ENCODE data around the gene GGT6.

Gene GGT6

DNA sequence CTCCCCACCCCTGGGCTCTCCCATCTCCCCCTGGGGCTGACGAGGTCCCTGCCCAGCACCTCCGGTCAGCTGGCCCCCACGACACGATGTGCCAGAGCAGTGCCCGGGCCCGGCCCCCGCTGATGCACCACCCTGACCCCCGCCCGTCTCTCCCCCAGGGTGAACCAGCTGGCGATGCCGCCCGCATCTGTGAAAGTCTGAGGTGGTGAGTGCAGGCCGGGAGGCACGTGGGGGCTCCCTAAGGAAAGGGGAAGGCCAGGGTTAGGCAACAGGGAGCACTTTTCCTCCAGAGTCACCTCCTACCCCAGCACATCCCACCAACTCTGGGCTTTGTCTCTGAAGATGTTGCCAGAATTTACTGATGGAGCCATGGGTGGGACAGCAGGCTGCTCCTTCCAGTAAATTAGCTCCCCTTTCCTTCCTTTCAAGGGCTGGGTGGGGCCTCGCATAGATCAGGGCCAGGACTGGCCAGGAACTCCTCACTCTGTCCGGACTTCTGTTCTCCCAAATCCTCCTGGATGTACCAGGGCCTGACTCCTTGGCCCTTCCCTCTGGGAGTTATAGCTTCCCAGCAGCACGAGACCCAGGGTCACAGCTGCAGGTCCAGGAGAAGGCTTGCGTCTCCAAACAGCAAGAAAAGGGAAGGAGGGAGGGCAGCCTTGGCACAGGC lies 23.5 kb downstream of the GGT6 start:
- DNase-seq: peak; percentile 55

DNA sequence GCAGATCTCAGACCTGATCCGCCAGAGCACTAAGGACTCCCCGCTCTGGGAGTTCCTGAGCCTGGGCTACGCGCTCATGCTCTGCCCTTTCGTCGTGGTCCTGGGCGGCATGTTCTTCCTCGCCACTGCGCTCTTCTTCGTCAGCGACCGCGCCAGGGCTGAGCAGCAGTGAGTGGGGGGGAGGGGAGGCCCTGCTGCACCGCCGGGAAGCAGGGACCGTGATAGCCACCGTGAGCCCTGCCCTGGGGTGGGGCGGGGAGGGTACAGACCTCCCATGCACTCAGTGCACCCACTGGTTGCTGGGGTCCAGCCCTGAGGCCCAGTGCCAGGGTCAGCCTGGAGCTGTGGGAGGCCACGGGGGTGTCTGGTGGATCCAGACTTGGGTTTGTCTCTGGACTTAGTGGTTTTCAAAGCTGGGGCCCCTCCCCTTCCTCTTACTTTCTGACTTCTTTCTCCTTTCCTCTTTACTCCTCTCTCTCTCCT lies 24.1 kb downstream of the GGT6 start:
- no peak for DNase-seq

DNA sequence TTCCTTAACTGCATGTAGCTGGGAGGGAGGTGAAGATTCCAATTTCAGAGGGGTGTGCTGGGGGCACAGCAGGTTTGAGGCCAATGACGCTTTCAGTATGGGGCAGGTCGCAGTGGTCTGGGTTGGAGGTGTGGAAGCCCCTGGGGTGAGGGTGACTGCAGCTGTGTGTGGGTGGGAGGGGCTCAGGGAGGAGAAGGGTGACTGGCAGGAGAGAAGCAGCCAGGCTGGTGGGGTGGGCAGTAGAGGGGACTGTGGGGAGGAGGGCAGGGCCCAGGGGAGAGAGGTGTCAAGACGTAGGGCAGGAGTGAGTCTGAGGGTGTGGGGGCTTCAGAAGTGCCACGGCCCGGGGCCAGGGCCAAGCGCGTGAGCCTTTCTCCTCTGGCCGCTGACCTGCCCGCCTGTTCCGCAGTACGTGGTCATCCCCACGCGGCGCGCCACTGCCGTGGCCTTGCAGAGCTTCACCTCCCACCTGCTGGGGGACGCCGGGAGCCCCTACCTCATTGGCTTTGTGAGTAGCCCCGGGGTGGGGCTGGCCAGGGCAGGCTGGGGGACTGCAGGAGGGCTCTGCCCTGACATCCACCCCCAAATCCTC lies 24.6 kb downstream of the GGT6 start:
- DNase-seq: no peak

DNA sequence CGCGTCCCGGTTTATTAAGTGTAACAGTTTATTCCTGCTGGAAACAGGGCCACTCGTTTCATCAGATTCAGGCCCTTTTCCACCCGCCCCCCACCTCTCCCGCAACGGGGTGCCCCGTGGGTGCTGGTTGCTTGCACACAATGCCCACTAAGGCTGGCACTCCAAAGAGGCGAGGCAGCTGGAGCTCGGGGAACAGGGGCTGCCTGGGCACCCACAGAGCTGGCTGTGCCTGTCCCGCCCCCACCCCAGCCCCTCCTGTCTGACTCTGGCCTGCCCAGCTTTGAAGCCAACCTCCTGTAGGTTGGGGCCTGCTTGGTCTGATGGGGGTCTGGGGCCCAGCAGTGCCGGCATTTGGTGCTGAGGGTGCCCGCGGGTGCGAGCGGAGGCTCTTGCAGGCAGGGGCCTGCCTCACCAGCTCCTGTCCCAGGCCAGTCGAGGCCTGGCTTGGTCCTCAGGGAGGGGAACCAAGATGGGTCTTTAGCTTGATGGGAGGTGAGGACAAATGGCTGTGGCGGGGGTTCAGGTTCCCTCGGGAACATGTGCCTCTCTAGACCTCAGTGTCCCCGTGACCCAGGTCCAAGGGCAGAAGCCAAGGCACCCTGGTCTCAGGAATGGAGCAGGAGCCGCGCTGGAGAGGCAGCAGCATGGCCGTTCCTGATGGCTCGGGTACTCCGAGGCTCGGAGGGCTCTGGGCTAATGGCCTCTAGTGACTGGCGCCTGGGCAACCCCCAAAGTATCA lies 25.3 kb downstream of the GGT6 start:
- DNase-seq: no peak

DNA sequence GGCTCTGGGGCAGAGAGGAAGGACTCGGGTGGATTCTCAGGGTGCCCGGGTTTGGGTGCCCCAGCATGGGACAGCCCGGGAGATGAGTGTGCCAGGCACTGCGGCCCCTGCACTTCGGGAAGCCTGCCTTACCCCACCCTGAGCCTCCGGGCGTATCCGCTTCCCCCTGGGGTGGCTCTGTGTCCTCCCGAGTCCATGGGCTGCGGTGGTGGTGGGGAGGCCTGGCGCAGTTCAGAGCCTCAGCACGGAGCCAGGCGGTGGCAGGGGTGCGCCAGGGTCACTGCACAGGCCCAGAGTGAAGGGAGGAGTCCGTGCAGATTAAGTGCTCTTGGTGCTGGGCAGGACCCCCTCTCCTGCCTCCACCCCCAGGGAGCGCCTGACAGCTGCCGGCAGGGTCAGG lies 25.9 kb downstream of the GGT6 start:
- no peak for DNase-seq

DNA sequence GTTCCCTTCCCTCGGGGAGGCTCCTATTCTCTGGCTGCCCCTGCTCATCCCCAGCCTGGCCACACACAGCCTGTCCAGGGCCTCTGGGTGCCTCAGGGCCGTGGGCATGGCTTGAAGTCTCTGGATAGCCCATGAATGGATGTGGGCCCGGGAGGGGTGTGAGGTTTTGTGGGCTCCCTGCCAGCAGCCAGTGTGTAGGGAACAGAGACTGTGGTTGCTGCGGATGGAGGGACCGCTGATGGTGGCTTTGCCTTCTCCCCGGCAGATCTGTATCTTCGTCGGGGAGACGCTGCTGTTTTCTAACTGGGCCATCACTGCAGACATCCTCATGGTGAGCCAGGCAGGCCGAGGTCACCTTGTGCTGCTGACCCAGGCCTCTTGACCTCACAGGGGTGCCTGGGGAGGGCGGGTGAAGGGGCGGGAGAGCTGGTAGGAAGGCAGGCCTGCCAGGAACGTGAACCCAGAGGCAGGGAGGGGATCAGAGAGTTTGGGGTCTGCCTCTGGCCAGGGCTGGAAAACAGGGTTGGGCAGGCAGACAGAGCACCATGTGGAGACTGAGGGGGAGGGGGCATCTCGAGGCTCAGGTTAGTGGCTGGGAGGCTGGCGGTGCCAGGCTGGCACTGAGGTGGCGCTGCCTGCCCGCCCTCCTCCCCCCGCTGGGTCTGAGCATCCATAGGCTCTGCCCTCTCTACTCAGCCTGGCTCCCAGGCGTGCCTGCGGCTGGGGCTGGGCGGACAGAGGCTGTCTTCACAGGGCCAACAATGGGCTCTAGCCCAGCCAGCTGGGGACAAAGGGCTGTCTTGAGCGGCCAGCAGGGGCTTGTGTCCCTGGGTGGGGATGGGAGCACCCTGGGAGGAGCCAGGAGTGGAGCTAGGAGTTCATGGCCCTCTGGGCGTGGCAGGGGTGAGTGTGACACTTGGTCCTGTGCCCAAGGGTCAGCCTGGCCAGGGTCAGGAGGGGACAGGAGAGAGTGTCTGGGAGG lies 26.6 kb downstream of the GGT6 start:
- no peak for DNase-seq

DNA sequence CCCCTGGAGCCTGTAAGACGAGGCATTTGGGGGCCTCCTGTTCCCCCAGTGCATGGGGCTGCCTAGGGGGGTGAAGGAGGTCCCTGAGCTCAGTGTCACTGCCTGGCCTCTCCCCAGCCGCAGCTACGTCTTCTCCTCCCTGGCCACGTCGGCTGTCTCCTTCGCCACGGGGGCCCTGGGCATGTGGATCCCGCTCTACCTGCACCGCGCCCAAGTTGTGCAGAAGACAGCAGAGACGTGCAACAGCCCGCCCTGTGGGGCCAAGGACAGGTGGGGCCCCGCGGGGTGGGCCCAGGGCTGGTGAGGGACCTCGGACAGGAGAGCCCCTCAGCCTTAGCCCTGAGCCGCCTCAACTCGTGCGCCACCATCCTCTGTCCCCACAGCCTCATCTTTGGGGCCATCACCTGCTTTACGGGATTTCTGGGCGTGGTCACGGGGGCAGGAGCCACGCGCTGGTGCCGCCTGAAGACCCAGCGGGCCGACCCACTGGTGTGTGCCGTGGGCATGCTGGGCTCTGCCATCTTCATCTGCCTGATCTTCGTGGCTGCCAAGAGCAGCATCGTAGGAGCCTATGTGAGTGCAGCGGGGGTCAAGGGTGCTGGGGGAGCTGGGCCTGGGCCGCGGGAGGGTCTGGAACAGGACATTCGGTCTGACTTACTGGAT lies 27.4 kb downstream of the GGT6 start:
- DNase-seq: no peak

DNA sequence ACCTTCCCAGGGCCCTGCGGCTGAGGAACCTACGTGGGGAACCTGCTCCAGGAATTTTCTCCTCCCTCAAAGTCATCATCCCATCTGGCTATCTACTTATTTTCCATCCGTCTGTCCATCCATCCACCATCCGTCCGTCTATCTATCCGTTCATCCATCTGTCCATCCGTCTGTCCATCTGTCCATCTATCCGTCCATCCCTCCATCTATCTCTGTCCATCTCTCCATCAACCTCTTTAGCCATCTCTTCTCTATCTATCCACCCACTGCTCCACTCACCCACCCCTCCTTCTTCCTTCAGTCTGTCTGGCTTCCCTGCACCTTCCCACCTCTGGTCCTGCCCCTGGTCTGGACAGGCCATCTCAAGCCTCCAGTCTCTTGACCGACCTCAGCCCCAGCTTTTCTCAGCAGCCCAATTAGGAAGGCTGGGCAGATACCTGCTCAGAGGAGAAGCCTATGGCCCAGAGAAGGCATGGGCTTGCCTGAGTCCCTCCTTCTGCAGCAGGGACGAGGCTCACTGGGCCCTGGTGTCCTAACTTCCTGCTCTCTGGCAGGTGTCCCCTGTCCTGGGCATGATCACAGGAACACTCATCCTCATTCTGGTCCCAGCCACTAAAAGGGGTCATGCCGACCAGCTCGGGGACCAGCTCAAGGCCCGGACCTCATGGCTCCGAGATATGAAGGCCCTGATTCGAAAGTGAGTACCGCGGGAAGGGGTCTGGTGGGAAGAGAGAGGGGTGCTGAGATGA lies 28.2 kb downstream of the GGT6 start:
- no peak for DNase-seq

DNA sequence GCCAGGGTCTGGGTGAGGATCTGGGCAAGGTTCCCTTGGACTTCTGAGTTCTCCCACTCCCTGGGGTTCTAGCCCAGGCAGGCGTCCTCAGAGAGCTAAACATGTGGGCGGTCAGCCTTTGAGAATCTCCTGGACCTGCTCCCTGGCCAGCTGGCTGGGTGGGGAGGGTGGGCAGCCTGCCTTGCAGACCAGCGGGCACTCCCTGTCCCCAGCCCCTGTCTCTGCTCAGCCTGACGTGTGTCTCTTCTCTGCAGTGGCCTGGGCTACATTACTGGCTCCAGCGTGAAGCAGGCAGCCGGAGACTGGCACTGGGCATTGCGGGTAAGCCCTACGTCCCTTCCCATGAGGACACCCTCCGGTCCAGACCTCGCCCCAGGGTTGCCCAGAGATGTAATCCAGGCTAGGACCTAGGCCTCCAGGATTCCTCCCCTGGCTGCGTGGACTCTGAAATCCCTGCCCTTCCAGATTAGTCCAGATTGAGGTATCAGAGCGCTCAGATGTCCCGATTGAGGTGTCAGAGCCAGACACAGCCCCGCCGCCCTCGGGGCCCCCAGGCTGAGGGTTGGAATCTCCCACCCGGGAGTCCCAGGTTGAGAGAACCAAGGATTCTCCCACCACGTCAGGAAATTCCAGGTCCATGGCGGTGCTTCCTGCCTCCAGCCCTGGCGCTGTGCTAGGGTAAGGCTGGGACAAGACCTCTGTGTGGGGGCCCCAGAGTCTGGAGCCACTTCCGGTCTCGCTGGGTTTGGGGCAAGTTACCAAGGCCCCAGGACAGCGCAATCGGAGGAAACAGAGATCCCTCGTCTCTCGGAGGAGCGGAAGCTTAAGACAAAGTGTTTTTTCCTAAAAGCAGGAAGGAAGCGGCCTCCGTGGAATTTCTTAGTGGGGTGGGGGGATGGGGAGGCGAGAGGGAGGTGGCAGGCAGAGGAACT lies 29.3 kb downstream of the GGT6 start:
- DNase-seq: no peak

DNA sequence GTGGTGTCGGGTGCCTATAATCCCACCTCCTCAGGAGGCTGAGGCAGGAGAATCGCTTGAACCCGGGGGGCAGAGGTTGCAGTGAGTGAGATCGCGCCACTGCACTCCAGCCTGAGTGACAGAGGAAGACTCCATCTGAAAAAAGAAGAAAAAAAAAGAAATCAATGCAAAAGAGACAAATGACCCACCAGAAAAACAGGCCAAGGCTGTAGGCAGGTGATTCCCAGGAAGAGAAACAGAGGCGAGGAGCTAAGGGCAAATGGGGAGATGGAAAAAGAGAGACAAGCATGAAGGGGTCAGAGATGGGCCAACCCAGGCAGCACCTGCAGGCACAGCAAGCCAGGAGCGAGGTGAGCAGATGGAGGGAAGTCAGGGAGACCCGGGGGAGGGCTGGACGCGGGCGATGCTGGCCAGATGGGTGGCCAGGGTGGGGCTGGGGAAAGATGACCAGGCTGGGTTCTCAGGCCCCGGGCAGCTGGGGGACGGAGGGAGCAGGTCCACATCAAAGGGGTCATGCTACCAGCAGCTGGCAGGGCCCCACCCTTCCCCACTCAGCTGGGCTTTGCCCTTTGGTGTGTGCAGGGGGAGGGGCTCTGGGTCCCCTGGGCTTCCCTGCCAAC lies 30.7 kb downstream of the GGT6 start:
- DNase-seq: no peak

DNA sequence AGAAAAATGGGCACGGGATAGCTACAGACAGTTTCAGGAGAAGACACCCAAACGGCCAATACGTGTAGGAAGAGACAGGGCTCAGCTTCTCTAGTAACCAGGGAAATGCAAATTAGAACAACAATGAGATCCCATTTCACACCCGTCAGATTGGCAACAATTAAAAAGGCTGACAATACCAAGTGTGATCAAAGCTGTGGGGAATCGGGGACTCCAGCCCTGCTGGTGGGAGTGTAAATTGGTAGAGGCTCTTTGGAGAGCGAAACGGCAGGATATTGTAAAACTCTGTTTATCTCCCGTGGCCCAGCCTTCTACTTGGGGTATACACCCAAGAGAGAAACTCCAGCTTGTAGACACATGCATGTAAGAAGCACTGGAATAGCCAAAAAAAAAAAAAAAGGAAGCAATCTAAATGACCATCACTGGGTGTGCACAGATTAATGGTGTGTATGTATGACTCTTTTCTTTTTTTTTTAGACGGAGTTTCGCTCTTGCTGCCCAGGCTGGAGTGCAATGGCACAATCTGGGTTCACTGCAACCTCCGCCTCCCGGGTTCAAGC lies 32.7 kb downstream of the GGT6 start:
- no peak for DNase-seq

DNA sequence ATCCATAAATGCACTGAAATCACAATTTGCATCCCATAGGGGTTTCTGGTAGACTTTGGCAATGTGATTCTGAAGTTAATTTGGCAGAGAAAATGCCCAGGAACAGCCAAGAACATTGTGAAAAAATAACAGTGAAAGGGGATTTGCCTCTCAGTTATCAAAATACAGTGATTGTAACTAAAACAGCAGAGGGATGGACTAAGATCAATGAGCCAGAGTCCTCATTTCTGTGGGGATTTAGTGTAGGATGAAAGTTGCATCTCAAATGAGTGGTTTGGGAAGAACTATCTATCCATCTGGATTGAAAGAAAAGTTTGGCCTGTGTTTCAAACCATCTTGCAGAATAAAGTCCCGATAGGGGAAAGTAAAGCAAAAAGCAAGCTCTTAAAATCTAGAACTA lies 33.2 kb downstream of the GGT6 start:
- DNase-seq: no peak

DNA sequence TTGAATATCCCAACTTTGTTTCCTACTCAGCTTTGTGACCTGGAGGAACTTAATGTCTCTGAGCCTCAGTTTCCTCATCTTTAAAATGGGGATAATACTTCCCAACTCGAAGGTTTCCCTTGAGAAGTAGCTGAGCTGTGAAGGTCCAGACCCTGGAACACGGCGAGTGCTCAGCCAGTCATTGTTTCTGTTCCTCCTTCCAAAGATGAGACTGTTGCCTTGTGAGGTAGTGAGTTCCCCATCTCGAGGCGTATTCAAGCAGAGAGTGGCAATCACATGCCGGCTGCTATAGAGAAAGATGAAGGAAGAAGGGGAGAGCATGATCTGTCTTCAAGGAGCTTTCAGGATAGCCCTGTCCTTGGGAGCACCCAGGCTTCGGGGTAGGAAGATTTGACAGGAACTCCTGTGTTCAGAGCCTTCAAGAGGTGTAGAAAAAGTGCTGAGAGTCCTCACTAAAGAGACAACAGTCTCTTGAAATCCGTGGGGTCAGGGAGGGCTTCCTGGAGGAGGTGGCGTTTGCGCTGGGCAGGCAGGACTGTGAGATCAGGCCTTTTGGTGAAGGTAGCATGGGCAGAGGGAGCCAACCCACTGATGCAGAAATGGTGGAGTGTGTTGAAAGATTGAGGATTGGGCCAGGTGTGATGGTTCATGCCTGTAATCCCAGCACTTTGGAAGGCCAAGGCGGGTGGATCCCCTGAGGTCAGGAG lies 34.5 kb downstream of the GGT6 start:
- DNase-seq: peak; percentile 47

DNA sequence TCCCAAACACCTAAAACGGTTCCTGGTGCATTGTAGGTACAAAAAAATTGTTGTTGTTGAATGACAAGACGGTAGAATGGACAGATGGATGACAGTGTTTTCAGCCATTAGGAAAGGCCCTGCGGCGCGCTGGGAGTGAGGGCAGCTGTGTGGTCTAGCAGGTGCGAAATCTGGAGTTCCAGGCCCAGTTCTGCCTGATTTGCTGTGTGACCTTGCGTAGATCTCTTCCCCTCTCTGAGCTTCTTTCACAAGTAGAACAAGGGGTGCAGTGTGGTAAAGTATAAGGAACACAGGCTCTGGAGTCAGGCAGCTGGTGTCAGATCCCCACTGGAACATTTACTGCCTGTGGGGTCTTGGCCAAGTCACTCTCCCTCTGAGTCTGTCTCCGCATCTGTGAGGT lies 36.4 kb downstream of the GGT6 start:
- DNase-seq: no peak

DNA sequence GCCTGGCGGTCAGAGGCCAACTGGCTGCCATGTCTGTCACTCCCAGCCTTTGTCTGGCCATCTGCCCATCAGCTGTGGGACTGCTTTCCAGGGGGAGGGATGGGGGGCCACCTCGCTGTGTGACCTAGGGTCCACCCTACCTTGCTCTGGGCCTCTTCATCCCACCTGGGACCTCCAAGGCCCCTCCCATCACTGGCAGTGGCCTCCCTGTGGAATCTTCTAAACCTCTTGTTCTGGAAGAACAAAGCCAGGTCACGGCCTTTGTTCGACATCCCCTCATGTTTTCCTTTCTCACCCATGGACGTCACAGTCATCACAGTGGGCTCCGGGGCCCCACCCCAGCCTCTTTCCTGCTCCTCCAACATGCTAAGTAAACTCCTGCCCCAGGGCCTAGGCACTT lies 37.7 kb downstream of the GGT6 start:
- no peak for DNase-seq

DNA sequence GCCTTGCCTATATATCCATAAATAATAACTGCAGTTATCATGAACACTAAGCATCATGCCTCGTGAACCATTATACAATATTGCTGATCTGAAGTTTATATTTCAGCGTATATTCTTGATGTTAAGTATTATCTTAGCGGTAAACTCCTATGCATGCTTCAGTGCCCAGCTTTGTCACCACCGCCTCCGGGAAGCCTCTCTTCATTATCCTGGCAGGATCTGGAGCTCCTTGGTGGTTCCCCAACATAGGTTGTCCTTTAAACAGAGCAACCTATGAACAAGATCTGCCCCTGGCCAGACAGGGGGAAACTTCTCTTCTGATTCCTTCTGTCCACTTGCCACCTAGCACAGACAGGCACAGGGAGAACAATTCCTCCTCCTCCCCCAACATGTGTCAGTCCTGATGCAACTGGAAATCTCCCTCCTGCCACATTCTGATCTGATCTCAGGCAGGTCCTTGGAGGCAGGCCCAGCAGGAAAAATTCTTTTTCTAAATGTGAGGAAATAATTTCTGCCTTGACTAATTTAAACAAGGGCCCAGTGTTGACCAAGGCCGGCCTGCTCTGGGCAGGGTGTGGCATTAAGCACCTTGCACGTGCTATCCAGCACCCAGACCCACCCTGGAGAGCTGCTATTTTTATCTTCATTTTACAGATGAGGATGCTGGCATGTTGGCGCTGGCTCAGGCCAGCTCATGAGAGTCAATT lies 39.3 kb downstream of the GGT6 start:
- DNase-seq: no peak

DNA sequence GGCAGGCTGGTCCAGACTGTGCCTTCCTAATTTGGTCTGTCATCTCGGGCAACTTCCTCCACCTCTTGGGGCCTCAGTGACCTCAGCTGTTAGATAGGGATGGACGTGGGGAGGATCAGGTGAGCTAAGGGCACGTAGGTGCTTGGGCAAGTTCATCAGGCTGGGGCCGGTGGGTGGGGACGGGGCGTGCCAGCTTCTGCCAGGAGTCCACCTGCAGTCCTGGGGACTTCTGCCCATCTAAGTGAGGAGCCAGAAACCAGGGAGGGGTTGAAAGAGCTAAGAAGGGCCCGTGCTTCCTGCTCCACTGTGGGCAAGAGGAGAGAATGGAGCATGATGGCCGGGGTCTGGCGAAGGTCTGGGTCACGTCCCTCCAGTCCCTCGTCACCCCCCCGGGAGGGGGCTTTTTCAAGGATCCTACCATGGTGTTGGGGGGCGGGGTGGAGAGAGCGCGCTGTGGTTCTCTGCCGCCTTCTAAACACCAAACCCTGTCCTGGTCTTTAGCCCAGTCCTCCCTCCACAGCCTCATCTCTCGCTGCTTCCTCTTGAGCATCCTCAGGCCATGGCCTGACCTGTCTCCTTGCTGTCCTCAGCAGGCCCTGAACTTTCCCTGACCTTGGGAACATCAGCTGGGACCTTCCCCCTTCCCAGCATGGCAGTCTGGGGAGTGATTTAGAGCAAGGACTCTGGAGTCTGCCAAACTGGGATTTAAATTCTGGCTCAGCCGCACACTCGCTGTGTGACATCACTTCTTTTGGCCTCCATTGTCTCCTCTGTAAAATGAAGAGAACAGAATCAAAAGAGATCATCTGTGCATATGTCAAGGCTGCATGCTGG lies 40.1 kb downstream of the GGT6 start:
- no peak for DNase-seq

Measured in suppressor macrophage treated with lipopolysaccharide for 4 hours (primary cell).